Right atrium auricular region (tissue), 2 donors: Measurements from ENCODE around the gene LTBP2. TPM values are rescaled to one million over a fixed set of nuclear protein-coding genes. Genes with fewer than 3 reads are reported as not detected.
A peak's percentile ranks its signal among the peaks of the same experiment; 100 is the strongest.

Experiments used
- DNase-seq: peaks from one replicate; pipeline ENCODE4 v3.0.0-alpha.2; 2019; ENCODE audit warnings: low spot score
- H3K27ac ChIP-seq, 2 donors: fragments of 200-600 bp; sonication (generic); 1 replicate in 1 of 2; 2 replicates in 1 of 2; pipeline ENCODE4 v1.5.1; 2016 to 2019
- H3K27me3 ChIP-seq, 2 donors: fragments of 200-600 bp; sonication (generic); one replicate each; pipeline versions ENCODE4 v1.5.1 to v1.6.0; 2017 to 2019
- H3K36me3 ChIP-seq: fragments of 200-600 bp; sonication (generic); one replicate; pipeline ENCODE4 v1.5.1; 2016
- H3K4me1 ChIP-seq, 2 donors: fragments of 200-600 bp; sonication (generic); one replicate each; pipeline versions ENCODE4 v1.5.1 to v1.6.0; 2017 to 2019
- H3K4me3 ChIP-seq, 2 donors: fragments of 200-600 bp; sonication (generic); 1 replicate in 1 of 2; 2 replicates in 1 of 2; pipeline ENCODE4 v1.5.1; 2017 to 2019; ENCODE audit warnings: mild to moderate bottlenecking in 1 of 2, moderate library complexity in 1 of 2
- H3K9me3 ChIP-seq, 2 donors: fragments of 200-600 bp; sonication (generic); one replicate each; pipeline ENCODE4 v1.5.1; 2019
- total RNA-seq, 2 donors: library from RNA; depleted of rRNA; stranded (reverse); fragments of >200 nt; gene quantifications; one replicate each; pipeline ENCODE4 v1.1.0, GENCODE V29; 2016
- TF ChIP-seq, protein P1 (sequence below), 2 donors: fragments of 200-600 bp; sonication (generic); IDR thresholded peaks; one replicate each; pipeline ENCODE4 v1.5.1; 2019; ENCODE audit warnings: antibody characterized with exemption in 2 of 2

Gene LTBP2
- total RNA-seq, 2 donors from 2014 or later = 32.1 to 102 TPM

DNA sequence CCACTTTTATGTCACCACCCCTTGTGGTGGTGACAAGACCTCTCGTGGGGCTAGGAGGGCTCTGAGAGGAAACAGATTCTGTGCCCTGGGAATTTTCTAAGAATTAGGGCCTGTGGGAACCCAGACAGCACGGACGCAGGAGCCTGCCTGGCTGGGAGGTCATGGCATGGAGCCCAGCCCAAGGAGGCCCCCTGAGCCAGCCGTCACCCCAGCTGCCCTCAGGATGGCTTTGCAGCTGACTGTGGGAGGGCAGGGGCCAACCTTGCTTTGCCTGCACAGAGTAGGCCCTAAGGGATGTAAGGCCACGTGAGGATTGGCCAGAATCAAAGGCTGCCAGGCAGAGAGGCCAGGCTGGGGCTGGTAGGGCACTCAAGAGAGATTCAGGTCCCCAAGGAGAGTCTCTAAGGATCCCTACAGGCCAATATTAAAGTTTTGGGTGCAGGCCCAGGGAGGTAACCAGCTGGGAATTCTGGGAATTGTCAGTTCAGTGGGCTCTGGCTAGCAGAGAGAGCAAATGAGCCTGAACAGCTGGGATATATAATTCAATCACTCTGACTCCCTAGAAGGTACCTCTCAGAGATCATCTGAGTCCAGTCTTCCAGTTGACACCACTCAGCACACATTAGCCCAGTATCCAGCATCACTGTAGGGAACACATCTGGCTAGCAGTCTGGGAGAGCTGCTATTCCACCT lies 6.4 kb downstream of the LTBP2 start:
- Histone ChIP-seq H3K27me3 (no peaks in the 10 kb centered on the region), H3K36me3 (no peaks in the 10 kb centered on the region), H3K4me3 (no peak overlapping the region), H3K4me1 (peaks cover 0 to 7% of the 10 kb centered on the region in 2 donors), H3K27ac (no peak overlapping the region), H3K9me3 (no peaks in the 10 kb centered on the region)
- DNase-seq = no peak
- TF ChIP-seq, protein P1, sequence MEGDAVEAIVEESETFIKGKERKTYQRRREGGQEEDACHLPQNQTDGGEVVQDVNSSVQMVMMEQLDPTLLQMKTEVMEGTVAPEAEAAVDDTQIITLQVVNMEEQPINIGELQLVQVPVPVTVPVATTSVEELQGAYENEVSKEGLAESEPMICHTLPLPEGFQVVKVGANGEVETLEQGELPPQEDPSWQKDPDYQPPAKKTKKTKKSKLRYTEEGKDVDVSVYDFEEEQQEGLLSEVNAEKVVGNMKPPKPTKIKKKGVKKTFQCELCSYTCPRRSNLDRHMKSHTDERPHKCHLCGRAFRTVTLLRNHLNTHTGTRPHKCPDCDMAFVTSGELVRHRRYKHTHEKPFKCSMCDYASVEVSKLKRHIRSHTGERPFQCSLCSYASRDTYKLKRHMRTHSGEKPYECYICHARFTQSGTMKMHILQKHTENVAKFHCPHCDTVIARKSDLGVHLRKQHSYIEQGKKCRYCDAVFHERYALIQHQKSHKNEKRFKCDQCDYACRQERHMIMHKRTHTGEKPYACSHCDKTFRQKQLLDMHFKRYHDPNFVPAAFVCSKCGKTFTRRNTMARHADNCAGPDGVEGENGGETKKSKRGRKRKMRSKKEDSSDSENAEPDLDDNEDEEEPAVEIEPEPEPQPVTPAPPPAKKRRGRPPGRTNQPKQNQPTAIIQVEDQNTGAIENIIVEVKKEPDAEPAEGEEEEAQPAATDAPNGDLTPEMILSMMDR (IDR thresholded peaks at IDR 0.05) = no peak

DNA sequence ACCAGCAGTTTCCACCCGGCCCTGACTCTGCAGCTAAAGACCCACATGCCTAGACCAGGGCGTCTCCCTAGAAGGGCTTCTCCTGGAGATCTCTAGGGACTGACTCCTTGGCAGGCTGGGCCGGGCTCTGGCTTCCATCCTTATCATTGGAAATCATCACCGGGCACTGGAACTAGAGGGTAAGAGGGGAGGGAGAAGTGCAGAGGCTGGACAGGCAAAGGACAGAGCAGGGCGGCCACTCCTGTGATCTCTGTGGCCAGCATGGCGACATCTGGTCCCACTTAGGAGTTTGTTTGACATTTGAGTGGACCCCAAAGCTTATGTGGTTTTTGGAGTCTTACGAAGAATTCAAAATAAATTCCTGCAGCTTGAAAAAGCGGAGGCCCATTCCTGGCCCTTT lies 7.1 kb downstream of the LTBP2 start:
- H3K27me3 ChIP-seq = no peaks in the 10 kb centered on the region
- no peak for DNase-seq
- H3K4me3 ChIP-seq = no peak overlapping the region
- TF ChIP-seq, protein P1 (IDR thresholded peaks at IDR 0.05) = no peak
- H3K27ac ChIP-seq = no peak overlapping the region
- H3K36me3 ChIP-seq = no peaks in the 10 kb centered on the region
- peaks cover 0 to 14% of the 10 kb centered on the region in 2 donors for H3K4me1 ChIP-seq
- H3K9me3 ChIP-seq = no peaks in the 10 kb centered on the region

GRCh38 chr14:74604157-74604556 lies 7.9 kb downstream of the LTBP2 start:
- Histone ChIP-seq H3K9me3 (no peaks in the 10 kb centered on the region), H3K4me1 (peaks cover 0 to 22% of the 10 kb centered on the region in 2 donors), H3K27ac (no peak overlapping the region), H3K27me3 (no peaks in the 10 kb centered on the region), H3K4me3 (no peak overlapping the region), H3K36me3 (no peaks in the 10 kb centered on the region)
- TF ChIP-seq, protein P1 (IDR thresholded peaks at IDR 0.05) = no peak
- DNase-seq = no peak

DNA sequence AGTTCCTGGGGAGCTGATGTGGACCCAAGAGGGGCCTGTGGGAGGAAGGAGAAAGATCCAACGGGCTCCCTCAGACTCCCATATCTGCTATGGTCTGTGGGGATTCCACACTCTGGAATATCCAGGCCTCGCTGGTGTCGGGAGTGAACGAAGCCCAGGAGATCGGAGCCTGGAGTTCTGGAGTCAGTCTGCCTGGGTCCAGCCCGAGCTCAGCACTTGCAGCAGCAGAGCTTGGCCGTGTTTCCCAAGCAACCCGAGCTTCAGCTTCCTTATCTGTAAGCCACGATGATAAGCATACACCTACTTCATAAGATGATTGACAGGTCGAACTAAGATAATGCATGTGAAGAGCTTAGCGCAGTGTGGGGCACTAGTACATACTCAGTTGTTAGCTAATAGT lies 10.1 kb downstream of the LTBP2 start:
- no peaks in the 10 kb centered on the region for H3K36me3 ChIP-seq
- no peaks in the 10 kb centered on the region for H3K9me3 ChIP-seq
- TF ChIP-seq, protein P1 (IDR thresholded peaks at IDR 0.05) = no peak
- no peak for DNase-seq
- H3K27me3 ChIP-seq = no peaks in the 10 kb centered on the region
- no peak overlapping the region for H3K4me3 ChIP-seq
- no peak overlapping the region for H3K27ac ChIP-seq
- H3K4me1 ChIP-seq = peaks cover 0 to 41% of the 10 kb centered on the region in 2 donors

GRCh38 chr14:74599946-74600345 lies 12.1 kb downstream of the LTBP2 start:
- Histone ChIP-seq H3K27ac (peak overlapping the region; percentile 79 to 81), H3K4me1 (peaks cover 0 to 61% of the 10 kb centered on the region in 2 donors), H3K9me3 (no peaks in the 10 kb centered on the region), H3K36me3 (no peaks in the 10 kb centered on the region), H3K4me3 (no peak overlapping the region), H3K27me3 (no peaks in the 10 kb centered on the region)
- no peak for DNase-seq
- TF ChIP-seq, protein P1 (IDR thresholded peaks at IDR 0.05) = no peak

- Histone ChIP-seq H3K27me3 (no peaks in the 10 kb centered on the region), H3K4me3 (no peak overlapping the region), H3K36me3 (no peaks in the 10 kb centered on the region), H3K4me1 (peaks cover 0 to 67% of the 10 kb centered on the region in 2 donors), H3K9me3 (no peaks in the 10 kb centered on the region), H3K27ac (peak overlapping the region; percentile 79 to 81)
- no peak for DNase-seq
- TF ChIP-seq, protein P1 (IDR thresholded peaks at IDR 0.05) = no peak
These were observed 12.7 kb downstream of the LTBP2 start for GRCh38 chr14:74599321-74599761.
